ENCODE measurements around the gene PYCARD. TPM values are rescaled to one million over a fixed set of nuclear protein-coding genes. Genes with fewer than 3 reads are reported as not detected.
"Not testable (repeated sequence)": the region's sequence is repeated elsewhere in the genome, so short reads cannot be mapped to it uniquely, and the experiment has no call there.

The PYCARD gene
- total RNA-seq, 3 donors from 2014 or later = 39.2 to 63.4 (median 63.1) TPM

DNA sequence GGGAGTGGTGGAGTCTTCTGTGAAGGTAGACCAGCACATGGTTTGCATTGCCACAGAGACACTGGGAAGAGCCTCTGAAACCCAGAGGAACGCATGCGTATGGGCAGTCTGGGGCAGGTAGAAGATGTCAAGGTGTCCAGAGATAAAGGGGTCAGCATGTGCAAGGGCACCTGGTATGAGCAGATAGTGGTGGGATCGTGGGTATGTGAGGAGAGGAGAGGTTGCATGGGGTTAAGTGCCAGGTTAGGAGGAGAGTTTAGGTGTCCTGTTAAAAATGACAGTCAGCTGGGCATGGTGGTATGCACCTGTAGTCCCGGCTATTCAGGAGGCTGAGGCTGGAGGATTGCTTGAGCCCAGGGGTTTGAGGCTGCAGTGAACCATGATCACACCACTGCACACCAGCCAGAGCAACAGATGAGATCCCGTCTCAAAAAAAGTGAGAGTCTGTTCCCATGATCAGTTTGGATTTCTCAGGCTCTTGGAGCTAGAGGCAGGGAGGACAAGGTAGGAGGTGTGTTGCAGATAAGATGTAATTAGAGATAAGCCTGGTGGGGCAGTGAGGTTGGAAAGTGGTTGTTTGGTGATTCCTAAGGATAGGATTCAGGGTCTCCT, 3.0 kb downstream of the PYCARD start:
- intact Hi-C loops (cut with DNase I, micrococcal nuclease) = no loop called here

DNA sequence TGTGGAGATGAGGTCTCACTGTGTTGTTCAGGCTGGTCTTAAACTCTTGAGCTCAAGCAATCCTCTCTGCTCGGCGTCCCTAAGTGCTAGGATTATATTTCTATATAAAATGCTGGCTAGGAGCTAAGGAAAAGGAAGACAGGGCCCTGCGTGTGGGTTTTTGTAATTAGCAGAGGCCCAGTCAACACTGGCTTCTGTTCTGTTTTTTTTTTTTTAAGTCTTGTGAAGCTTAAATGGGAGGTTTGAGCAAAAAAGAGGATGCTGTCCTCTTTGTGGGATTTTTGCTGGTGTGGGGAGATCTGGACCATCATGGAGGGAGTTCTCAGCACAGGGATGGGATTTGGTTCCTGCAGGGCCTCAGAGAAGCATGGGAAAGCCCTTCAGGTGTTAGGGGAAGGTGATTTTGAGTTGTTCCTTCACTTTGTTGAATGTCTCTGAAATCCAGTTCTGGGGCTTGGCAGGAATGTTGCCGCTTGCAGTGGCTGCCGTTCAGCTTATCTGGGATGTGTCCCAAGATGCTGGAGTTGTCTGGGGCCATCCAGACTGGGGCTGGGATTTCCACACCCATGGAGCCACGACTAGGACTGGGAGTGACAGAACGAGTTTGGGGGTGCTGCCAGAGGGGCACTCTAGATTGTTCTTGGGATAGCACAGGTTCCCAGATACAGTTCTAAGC, 4.2 kb downstream of the PYCARD start:
- H3K36me3 ChIP-seq (ENCODE audit: low read depth) = no peaks in the 10 kb centered on the region
- ATAC-seq = no peak
- intact Hi-C loops (cut with DNase I, micrococcal nuclease) = no loop called here
- no peak for DNase-seq
- H3K4me1 ChIP-seq (ENCODE audit: low read depth) = peaks cover 22% of the 10 kb centered on the region
- TF ChIP-seq, protein P1, sequence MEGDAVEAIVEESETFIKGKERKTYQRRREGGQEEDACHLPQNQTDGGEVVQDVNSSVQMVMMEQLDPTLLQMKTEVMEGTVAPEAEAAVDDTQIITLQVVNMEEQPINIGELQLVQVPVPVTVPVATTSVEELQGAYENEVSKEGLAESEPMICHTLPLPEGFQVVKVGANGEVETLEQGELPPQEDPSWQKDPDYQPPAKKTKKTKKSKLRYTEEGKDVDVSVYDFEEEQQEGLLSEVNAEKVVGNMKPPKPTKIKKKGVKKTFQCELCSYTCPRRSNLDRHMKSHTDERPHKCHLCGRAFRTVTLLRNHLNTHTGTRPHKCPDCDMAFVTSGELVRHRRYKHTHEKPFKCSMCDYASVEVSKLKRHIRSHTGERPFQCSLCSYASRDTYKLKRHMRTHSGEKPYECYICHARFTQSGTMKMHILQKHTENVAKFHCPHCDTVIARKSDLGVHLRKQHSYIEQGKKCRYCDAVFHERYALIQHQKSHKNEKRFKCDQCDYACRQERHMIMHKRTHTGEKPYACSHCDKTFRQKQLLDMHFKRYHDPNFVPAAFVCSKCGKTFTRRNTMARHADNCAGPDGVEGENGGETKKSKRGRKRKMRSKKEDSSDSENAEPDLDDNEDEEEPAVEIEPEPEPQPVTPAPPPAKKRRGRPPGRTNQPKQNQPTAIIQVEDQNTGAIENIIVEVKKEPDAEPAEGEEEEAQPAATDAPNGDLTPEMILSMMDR (IDR thresholded peaks at IDR 0.05) = no peak
- H3K9me3 ChIP-seq = no peaks in the 10 kb centered on the region
- H3K4me3 ChIP-seq = no peak overlapping the region

More for the DNA sequence above, 3.0 kb downstream of the PYCARD start:
- TF ChIP-seq, protein P1 (IDR thresholded peaks at IDR 0.05) = no peak
- Histone ChIP-seq H3K36me3 (ENCODE audit: low read depth) (no peaks in the 10 kb centered on the region), H3K9me3 (no peaks in the 10 kb centered on the region), H3K4me3 (no peak overlapping the region), H3K4me1 (ENCODE audit: low read depth) (peaks cover 22% of the 10 kb centered on the region)
- ATAC-seq (no peak), DNase-seq (no peak)

DNA sequence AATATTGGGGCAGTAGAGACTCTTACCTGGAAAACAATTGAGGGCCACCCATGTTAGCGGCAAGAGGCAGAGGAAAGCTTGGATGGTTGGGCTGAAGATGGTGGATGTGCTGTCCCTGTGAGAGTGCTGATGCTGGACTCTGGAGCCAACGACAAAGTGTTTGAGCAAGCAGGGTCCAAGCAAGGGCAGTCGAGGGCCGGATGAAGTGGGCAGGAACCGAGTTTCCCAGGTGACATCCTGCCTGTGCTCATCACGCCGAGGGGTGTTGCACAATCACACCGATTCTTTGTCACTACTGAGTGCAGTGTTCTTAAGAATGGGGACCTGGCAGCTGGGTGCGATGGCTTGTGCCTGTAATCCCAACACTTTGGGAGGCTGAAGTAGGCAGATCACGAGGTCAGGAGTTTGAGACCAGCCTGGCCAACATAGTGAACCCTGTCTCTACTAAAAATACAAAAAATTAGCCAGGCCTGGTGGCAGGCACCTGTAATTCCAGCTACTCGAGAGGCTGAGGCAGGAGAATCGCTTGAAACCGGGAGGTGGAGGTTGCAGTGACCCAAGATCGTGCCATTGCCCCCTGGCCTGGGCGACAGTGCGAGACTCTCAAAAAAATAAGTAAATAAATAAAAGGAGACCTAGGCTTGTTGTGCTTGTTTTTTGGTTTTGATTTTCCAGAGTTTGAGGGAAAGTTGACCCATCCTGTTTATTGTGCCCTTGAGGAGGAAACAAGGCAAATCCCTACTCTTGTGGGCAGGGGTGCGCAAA, 6.1 kb downstream of the PYCARD start:
- Histone ChIP-seq H3K4me3 (no peak overlapping the region), H3K4me1 (ENCODE audit: low read depth) (peaks cover 17% of the 10 kb centered on the region), H3K9me3 (no peaks in the 10 kb centered on the region), H3K36me3 (ENCODE audit: low read depth) (peaks cover 3% of the 10 kb centered on the region)
- TF ChIP-seq, protein P1 (IDR thresholded peaks at IDR 0.05) = no peak
- ATAC-seq (no peak), DNase-seq (no peak)
- intact Hi-C loops (cut with DNase I, micrococcal nuclease) = no loop called here

DNA sequence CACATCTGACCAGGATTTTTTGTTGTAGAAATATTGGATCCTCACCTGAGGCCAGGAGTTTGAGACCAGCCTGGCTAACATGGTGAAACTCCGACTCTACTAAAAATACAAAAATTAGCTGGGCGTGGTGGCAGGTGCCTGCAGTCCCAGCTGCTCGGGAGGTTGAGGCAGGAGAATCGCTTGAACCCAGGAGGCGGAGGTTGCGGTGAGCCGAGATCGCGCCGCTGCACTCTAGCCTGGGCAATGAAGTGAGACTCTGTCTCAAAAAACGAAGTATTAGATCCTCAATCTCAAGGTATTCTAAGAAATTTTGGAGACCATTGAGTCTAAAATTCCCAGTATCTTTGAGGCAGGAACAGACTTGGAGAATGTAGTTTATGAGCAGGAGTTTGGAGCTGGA, 6.7 kb downstream of the PYCARD start:
- ATAC-seq; H3K9me3 ChIP-seq; H3K36me3 ChIP-seq (ENCODE audit: low read depth); DNase-seq; H3K4me3 ChIP-seq; intact Hi-C loops (cut with DNase I, micrococcal nuclease): not testable (repeated sequence)
- H3K4me1 ChIP-seq (ENCODE audit: low read depth) = peaks cover 11% of the 10 kb centered on the region

DNA sequence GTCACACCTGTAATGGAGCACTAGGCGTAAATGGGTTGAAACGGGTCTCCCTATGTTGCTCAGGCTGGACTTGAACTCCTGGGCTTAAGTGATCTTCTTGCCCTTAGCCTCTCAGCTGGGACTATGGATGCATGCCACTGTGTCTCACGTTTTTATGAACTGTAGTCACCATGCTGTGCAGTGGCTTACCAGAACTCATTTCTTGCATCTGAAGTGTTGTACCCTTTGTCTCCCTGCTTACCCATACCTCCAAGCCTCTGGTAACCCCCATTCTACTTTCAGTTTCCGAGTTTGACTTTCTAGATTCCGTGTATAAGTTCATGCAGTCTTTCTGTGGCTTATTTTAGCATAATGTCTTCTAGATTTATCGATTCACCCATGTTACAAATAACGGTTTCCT, 7.7 kb downstream of the PYCARD start:
- TF ChIP-seq, protein P1 (IDR thresholded peaks at IDR 0.05) = no peak
- peaks cover 1% of the 10 kb centered on the region for H3K4me1 ChIP-seq (ENCODE audit: low read depth)
- intact Hi-C loops (cut with DNase I, micrococcal nuclease) = no loop called here

DNA sequence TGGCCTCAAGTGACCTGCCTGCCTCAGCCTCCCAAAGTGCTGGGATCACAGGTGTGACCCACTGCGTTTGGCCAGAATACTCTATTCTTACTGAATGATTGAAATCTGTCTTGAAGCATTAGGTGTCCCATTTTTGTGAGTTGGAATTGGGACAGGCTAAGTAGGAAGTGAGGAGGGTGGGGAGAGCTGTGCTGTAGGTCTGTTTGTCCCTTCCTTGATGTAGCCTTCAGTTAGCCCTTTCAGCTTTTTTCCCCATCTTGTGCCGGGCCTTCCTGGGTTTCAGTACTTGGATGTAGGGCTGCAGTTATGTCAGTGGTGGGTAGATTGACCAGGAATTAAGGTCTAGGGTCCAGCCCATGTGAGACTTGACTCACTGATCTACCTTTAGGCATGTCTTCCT, 8.7 kb downstream of the PYCARD start:
- H3K9me3 ChIP-seq = no peaks in the 10 kb centered on the region
- no peaks in the 10 kb centered on the region for H3K4me1 ChIP-seq (ENCODE audit: low read depth)
- TF ChIP-seq, protein P1 (IDR thresholded peaks at IDR 0.05) = no peak
- intact Hi-C loops (cut with DNase I, micrococcal nuclease) = no loop called here
- peaks cover 23% of the 10 kb centered on the region for H3K36me3 ChIP-seq (ENCODE audit: low read depth)
- no peak for DNase-seq
- ATAC-seq = no peak
- no peak overlapping the region for H3K4me3 ChIP-seq

More for the DNA sequence above, 7.7 kb downstream of the PYCARD start:
- H3K4me3 ChIP-seq = no peak overlapping the region
- ATAC-seq = no peak
- H3K9me3 ChIP-seq = no peaks in the 10 kb centered on the region
- H3K36me3 ChIP-seq (ENCODE audit: low read depth) = peaks cover 13% of the 10 kb centered on the region
- no peak for DNase-seq

Measured in mucosa of descending colon (tissue), 3 donors.